ENCODE data around the gene FAM43B.
"Not testable (repeated sequence)": the region's sequence is repeated elsewhere in the genome, so short reads cannot be mapped to it uniquely, and the experiment has no call there.

Gene FAM43B, protein sequence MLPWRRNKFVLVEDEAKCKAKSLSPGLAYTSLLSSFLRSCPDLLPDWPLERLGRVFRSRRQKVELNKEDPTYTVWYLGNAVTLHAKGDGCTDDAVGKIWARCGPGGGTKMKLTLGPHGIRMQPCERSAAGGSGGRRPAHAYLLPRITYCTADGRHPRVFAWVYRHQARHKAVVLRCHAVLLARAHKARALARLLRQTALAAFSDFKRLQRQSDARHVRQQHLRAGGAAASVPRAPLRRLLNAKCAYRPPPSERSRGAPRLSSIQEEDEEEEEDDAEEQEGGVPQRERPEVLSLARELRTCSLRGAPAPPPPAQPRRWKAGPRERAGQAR

DNA sequence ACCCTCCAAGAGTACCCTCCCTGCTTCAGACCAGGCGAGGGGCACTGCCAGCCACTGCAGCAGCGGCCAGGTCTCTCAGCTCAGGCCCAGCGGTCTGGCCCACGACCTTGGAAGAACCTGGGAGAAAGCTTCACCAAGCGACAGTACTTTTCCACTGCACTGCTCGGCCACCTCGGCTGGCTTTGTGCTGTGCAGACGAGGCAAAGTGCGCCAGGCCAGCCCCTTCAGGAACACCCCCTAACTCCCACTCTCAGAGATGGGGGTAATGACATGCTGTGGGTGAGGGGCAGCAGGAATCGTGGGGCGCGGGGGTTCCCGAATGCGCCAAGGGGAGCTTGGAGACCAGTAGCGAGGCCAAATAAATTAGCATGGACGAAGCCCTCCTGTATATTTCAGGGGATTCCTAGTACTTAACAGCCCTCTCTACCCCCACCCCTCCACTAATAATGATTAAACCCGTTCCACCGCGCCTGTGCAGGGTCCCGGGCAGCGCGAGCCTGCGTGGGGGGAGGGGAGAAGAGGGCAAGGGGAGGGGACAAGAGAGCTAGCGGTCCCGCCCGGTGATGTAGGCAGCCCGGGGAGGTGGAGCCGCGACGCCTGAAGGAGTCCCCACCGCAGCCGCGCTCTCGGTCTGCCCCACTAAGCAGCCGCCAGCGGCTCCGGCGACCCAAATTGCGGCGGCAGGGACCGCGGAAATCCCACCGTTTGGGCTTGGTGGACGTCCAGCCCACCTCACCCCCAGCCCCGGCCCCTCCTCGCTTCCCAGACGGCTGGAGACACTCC is at the start of gene FAM43B:
TSS of gene FAM43B (plus strand) at position 629 of the 783 bp plus-strand sequence. CDS start 401 bp downstream, outside the sequence.
- no peak for DNase-seq

DNA sequence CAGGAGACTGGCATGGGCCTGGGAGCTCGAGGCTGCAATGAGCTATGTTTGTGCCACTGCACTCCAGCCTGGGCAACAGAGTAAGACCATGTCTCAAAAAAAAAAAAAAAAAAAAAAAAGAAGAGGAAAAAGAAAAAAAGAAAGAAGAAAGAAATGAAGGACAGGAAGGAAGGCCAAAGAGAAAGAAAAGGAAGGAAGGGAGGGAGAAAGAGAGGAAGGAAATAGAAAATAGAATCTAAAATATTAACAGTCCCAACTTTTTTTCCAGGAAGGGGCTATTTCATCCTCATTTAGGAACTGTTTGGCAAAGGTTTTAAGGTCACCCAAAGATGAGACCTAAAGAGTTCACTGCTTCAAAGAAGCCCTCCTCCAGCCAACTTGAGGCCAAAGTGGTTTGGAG is 46.9 kb upstream of the FAM43B start:
- no peak for DNase-seq

DNA sequence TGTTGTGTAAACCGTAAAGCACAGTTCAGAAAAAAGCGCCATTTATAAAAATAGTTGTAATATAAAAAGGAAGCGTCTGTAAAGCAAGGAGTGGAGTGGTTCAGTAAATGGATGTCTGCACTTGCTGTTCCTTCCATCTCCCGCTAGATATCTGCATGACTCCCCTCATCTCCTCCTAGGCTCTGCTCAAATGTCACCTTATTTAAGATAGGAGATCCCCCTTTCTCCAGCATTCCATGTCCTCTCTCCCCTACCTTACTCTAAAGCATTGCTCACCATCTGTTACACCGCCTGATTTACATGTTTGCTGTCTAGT is 45.2 kb upstream of the FAM43B start:
- no peak for DNase-seq

DNA sequence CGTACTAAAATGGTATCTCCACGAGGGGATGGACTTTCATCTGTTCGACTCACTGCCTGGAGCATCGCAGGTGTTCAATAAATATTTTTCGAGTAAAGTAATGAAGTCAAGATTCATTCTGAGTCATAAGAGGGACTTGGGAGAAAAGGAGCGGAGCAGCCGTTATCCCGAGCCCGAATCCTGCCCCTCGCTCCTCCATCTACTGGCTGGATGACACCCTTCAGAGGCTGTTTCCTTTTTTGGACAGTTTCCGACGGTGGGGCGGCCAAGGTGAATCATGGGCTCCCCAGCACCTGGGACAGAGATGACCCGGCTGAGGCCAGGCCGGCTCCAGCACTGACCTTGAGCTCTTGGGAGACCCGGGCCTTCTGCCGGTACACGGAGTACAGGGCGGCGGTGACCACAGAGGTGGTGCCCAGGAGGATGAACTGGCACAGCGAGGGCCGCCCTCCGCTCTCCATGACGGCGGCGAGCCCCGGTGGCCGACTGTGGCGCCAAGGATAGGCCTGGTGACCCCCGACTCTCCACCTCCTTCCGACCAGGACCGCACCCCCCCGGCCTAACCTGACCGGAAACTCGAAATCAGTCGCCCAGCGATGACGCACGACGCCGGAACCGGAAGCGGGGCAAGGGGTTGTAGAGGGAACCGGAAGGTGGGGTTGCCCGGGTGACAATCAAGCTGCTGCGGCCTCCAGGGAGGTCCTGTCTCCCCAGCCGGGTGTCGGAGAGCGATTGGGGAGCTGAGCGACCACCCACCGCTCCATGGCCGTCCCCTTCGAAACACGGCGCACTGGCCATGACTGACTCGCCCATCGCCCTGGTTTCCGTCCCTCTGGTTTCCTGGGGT is 44.6 kb upstream of the FAM43B start, which contains the start of gene MUL1:
TSS of gene MUL1 (minus strand) at position 588 of the 847 bp plus-strand sequence. CDS start at position 461, 127 bp downstream.
- DNase-seq: peak; percentile 75 to 96

GRCh38 chr1:20508411-20508771 is 44.0 kb upstream of the FAM43B start:
- no peak for DNase-seq

GRCh38 chr1:20511518-20512428 is 40.6 kb upstream of the FAM43B start:
- DNase-seq: no peak

DNA sequence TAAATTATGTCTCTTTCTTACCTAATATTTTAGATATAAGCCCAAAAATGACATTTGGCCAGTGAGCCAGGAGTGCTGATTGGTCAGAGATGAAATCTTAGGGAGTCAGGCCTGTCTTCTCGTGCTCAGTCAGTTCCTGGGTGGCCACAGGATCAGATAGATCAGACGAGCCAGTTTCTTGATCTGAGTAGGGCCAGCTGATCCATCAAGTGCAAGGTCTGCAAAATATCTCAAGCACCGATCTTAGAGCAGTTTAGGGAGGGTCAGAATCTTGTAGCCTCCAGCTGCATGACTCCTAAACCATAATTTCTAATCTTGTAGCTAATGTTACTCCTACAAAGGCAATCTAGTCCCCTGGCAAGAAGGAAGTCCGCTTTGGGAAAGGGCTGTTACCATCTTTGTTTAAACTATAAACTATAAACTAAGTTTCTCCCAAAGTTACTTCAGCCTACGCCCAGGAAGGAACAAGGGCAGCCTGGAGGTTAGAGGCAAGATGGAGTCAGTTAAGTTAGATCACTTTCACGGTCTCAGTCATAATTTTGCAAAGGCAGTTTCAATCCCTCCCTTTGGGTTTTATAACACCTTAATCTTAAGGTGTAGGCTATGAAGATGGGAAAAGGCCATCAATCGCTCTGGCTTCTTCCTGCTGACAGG is 32.6 kb upstream of the FAM43B start:
- DNase-seq: not testable (repeated sequence)

DNA sequence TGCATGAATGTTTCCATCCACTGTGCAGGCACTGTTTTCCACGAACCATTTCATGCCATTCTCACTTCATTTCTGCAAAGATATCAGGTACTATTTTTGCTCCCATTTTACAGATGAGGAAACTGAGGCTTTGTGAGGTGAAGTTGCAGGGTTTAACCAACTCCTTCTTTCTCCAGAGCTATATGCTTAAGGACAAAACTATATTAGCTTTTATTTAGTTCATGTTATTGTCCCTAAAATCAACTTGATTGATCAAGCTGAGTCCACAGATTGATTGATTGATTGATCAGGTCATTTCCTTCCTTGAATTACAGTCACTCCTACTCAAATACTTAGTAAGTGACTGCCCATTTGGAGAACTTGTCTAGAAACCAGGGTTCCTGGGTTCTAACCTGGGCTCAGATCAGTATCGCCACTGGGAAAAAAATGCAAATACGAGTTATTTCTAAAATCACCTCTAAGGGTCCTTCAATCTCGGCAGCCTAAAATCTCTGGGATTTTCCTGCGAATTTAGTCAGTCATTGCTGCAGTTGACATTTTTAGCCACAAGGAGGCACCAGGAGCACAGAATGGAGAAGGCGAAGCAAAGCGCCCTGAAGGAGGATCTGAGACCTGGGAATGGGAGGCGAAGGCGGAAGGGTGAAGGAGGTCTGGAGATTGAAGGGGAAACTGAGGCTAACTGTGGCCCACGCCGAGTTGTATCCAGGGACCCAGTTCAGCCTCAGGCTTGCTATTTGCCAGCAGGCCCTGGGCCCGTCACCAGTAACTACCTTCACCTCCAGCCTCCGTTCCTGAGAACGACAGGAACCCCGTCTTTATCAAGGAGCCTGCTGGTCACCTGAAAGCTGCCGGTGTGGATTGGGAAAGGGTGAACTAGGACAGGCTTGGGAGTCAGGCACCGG is 30.2 kb upstream of the FAM43B start:
- peak; percentile 15 to 40 for DNase-seq

DNA sequence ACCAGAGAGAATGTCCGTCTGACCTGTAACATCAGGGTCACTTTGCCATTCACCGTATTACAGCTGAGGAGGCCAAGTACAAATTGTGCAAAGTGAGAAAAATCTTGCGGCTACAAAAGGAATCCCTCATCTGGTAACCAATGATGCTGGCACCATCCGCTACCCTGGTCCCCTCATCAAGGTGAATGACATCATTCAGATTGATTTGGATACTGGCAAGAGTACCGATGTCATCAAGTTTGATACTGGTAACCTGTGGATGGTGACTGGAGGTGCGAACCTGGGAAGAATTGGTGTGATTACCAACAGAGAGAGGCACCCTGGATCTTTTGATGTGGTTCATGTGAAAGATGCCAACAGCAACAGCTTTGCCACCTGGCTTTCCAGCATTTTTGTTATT is 26.1 kb upstream of the FAM43B start:
- no peak for DNase-seq

DNA sequence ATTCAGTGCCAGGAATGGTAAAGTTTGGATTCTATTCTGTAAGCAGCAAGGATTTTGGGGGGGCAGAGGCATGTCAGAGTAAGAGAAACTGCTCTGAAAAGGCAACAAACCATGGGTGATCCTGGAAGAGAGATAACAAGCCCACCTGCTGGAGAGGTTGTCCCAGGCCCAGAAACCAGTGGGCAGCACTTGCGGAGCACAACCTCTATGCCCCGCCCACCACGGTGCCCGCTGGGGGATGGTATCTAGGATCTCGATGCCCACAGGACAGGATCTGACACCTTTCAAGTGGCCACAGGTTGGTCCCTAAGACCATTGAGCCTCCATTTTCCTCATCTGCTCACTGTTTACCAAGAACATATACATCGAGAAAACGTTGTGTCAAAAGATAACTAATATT is 24.2 kb upstream of the FAM43B start:
- no peak for DNase-seq

- no peak for DNase-seq
Observed at GRCh38 chr1:20530306-20530705, 22.1 kb upstream of the FAM43B start.

- DNase-seq: no peak
Observed at GRCh38 chr1:20530901-20531300, 21.5 kb upstream of the FAM43B start.

DNA sequence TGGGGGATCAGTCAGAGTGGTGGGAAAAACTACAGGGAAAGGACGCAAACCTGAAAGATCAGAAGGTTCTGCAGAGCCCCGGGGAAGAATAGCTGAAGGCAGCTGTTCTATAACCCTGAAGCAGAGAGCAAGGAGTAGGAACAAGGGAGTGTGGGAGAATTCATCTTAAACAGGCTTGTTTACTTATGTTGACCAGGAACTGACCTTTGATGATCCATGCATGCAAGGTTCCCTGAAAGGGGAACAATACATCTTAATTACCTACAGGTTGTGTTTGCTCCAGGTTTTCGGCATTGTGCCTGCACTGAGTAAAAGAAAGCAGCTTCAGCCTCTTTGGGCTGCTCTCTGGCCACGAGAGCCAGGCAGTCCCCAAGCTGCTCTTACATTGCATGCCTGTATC is 18.7 kb upstream of the FAM43B start:
- DNase-seq: no peak

- DNase-seq: no peak
Observed at GRCh38 chr1:20534659-20535417, 17.5 kb upstream of the FAM43B start.

- no peak for DNase-seq
Observed at GRCh38 chr1:20538227-20538626, 14.1 kb upstream of the FAM43B start.

GRCh38 chr1:20538760-20539551 is 13.4 kb upstream of the FAM43B start:
- no peak for DNase-seq

- no peak for DNase-seq
Observed at GRCh38 chr1:20540281-20540680, 12.1 kb upstream of the FAM43B start.

- no peak for DNase-seq
Observed at GRCh38 chr1:20546637-20547036, 5.7 kb upstream of the FAM43B start.

- no peak for DNase-seq
Observed at GRCh38 chr1:20551161-20551560, 1.2 kb upstream of the FAM43B start.
